ENCODE results near the gene TRABD.

DNA sequence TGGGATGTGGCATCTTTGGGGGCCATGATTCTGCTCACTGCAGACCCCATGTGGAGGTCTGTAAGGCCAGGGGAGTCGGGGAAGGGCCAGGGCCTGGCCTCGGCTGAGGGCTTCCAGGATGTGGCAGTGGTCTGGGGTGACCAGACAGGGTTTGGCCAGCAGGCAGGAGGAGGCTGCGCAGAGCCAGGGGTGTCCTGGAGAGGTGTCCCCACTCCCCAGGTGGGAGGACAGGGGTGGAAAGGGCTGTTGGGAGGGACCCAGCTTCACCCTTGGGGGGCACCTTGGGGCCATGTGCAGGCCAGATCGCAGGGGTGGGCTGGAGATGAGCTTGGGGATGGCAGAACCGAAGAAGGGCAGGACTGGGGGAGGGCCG, 11.7 kb upstream of the TRABD start:
- no peak for TF ChIP-seq EP300 (IDR thresholded peaks at IDR 0.05)
- no peak for TF ChIP-seq POLR2AphosphoS5 (IDR thresholded peaks at IDR 0.05)
- TF ChIP-seq POLR2A (IDR thresholded peaks at IDR 0.05), result no peak
- TF ChIP-seq, protein P1, sequence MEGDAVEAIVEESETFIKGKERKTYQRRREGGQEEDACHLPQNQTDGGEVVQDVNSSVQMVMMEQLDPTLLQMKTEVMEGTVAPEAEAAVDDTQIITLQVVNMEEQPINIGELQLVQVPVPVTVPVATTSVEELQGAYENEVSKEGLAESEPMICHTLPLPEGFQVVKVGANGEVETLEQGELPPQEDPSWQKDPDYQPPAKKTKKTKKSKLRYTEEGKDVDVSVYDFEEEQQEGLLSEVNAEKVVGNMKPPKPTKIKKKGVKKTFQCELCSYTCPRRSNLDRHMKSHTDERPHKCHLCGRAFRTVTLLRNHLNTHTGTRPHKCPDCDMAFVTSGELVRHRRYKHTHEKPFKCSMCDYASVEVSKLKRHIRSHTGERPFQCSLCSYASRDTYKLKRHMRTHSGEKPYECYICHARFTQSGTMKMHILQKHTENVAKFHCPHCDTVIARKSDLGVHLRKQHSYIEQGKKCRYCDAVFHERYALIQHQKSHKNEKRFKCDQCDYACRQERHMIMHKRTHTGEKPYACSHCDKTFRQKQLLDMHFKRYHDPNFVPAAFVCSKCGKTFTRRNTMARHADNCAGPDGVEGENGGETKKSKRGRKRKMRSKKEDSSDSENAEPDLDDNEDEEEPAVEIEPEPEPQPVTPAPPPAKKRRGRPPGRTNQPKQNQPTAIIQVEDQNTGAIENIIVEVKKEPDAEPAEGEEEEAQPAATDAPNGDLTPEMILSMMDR (IDR thresholded peaks at IDR 0.05), result no peak
